Coronary artery (tissue), 2 donors: Measurements from ENCODE around the gene RRAS2.

Source experiments
- DNase-seq: peaks from one replicate; pipeline ENCODE4 v3.0.0-alpha.2; 2017; ENCODE audit warnings: low spot score
- H3K27ac ChIP-seq, 2 donors: fragments of 200-600 bp; sonication (generic); one replicate each; pipeline ENCODE4 v1.5.1; 2016 to 2019
- H3K4me3 ChIP-seq: fragments of 200-600 bp; sonication (generic); 2 replicates; pipeline ENCODE4 v1.5.1; 2016; ENCODE audit warnings: mild to moderate bottlenecking, moderate library complexity
- CTCF ChIP-seq: fragments of 200-600 bp; sonication (generic); IDR thresholded peaks from one replicate; pipeline ENCODE4 v1.5.1; 2019; ENCODE audit warnings: antibody characterized with exemption

The RRAS2 gene

GRCh38 chr11:14269692-14270573 lies 89.0 kb downstream of the RRAS2 start:
- no peak for TF ChIP-seq CTCF
- no peak overlapping the region for H3K27ac ChIP-seq
- no peak overlapping the region for H3K4me3 ChIP-seq
- DNase-seq: no peak

GRCh38 chr11:14267861-14268635 lies 90.9 kb downstream of the RRAS2 start:
- no peak for TF ChIP-seq CTCF
- Histone ChIP-seq H3K27ac (no peak overlapping the region), H3K4me3 (no peak overlapping the region)
- no peak for DNase-seq

GRCh38 chr11:14266622-14267021 lies 92.4 kb downstream of the RRAS2 start:
- H3K4me3 ChIP-seq: no peak overlapping the region
- no peak for TF ChIP-seq CTCF

GRCh38 chr11:14264966-14265365 lies 94.0 kb downstream of the RRAS2 start:
- TF ChIP-seq CTCF: no peak
- Histone ChIP-seq H3K4me3 (no peak overlapping the region), H3K27ac (no peak overlapping the region)
- no peak for DNase-seq

More at GRCh38 chr11:14266622-14267021, 92.4 kb downstream of the RRAS2 start:
- H3K27ac ChIP-seq: no peak overlapping the region
- DNase-seq: no peak

- H3K4me3 ChIP-seq: no peak overlapping the region
- DNase-seq: no peak
- H3K27ac ChIP-seq: peak overlapping the region in 1 of 2 donors; percentile 1
- TF ChIP-seq CTCF: no peak
These were observed 96.6 kb downstream of the RRAS2 start for GRCh38 chr11:14262271-14262846.

- TF ChIP-seq CTCF: no peak
- no peak for DNase-seq
- peak overlapping the region in 1 of 2 donors; percentile 25 for H3K27ac ChIP-seq
These were observed 97.9 kb downstream of the RRAS2 start for GRCh38 chr11:14261066-14261465.

More at GRCh38 chr11:14261066-14261465, 97.9 kb downstream of the RRAS2 start:
- H3K4me3 ChIP-seq: no peak overlapping the region
